Activated CD8-positive, alpha-beta memory T cell treated with anti-CD3 and anti-CD28 coated beads for 48 hours (primary cell): Measurements from ENCODE around the gene SOX2.

Experiments used
- DNase-seq, 3 experiments: peaks; one replicate each; pipeline ENCODE4 v3.0.0-alpha.2; 2020; ENCODE audit warnings: low read depth in 2 of 3, low spot score in 2 of 3

The SOX2 gene

GRCh38 chr3:181722766-181723425 is 11.2 kb downstream of the SOX2 start:
- no peak for DNase-seq

GRCh38 chr3:181723625-181724191 is 12.0 kb downstream of the SOX2 start:
- DNase-seq, result no peak

GRCh38 chr3:181724192-181724965 is 12.7 kb downstream of the SOX2 start:
- no peak for DNase-seq

GRCh38 chr3:181725131-181725731 is 13.5 kb downstream of the SOX2 start:
- no peak for DNase-seq

- no peak for DNase-seq
Observed at GRCh38 chr3:181725830-181726229, 14.1 kb downstream of the SOX2 start.

GRCh38 chr3:181726351-181727330 is 14.9 kb downstream of the SOX2 start:
- no peak for DNase-seq

GRCh38 chr3:181727341-181728032 is 15.8 kb downstream of the SOX2 start:
- no peak for DNase-seq

GRCh38 chr3:181728470-181729340 is 17.0 kb downstream of the SOX2 start:
- no peak for DNase-seq

- DNase-seq, result no peak
Observed at GRCh38 chr3:181729341-181729869, 17.7 kb downstream of the SOX2 start.

- DNase-seq, result no peak
Observed at GRCh38 chr3:181730316-181730715, 18.6 kb downstream of the SOX2 start.

GRCh38 chr3:181730934-181731333 is 19.2 kb downstream of the SOX2 start:
- no peak for DNase-seq

GRCh38 chr3:181735911-181736310 is 24.2 kb downstream of the SOX2 start:
- no peak for DNase-seq

- DNase-seq, result no peak
Observed at GRCh38 chr3:181738551-181738950, 26.8 kb downstream of the SOX2 start.

- DNase-seq, result no peak
Observed at GRCh38 chr3:181739628-181740027, 27.9 kb downstream of the SOX2 start.

- no peak for DNase-seq
Observed at GRCh38 chr3:181741417-181741816, 29.7 kb downstream of the SOX2 start.

- no peak for DNase-seq
Observed at GRCh38 chr3:181752202-181752671, 40.5 kb downstream of the SOX2 start.

- no peak for DNase-seq
Observed at GRCh38 chr3:181753391-181753790, 41.7 kb downstream of the SOX2 start.

- DNase-seq, result no peak
Observed at GRCh38 chr3:181755959-181756358, 44.2 kb downstream of the SOX2 start.
